Astrocyte (in vitro differentiated cells and primary cell): Measurements from ENCODE around the gene SORL1. TPM values are rescaled to one million over a fixed set of nuclear protein-coding genes. Genes with fewer than 3 reads are reported as not detected.

Source experiments
- DNase-seq: peaks from one replicate; pipeline ENCODE4 v3.0.0-alpha.2; 2010; ENCODE audit warnings: low read depth
- FAIRE-seq: peaks from 2 replicates; lab custom pipeline; 2011; peaks lifted over from hg19 to GRCh38; lab: Jason Lieb, UNC
- H2AFZ ChIP-seq: 2 replicates; pipeline ENCODE4 v1.6.0; 2012; ENCODE audit warnings: low read depth, low read length, inconsistent platforms
- H3K27ac ChIP-seq: 2 replicates; pipeline ENCODE4 v1.5.1; 2011; ENCODE audit warnings: low read depth, low read length, inconsistent platforms
- H3K27me3 ChIP-seq: 2 replicates; pipeline ENCODE4 v1.6.0; 2011; ENCODE audit warnings: low read length, inconsistent platforms; ENCODE audit not compliant: insufficient read depth
- H3K36me3 ChIP-seq: 2 replicates; pipeline ENCODE4 v1.5.1; 2011; ENCODE audit warnings: low read length, inconsistent platforms; ENCODE audit not compliant: insufficient read depth
- H3K4me1 ChIP-seq: 2 replicates; pipeline ENCODE4 v1.5.1; 2011; ENCODE audit warnings: low read length, inconsistent platforms; ENCODE audit not compliant: insufficient read depth
- H3K4me2 ChIP-seq: 2 replicates; pipeline ENCODE4 v1.6.0; 2012; ENCODE audit warnings: low read length, inconsistent platforms
- H3K4me3 ChIP-seq: 2 replicates; pipeline ENCODE4 v1.5.1; 2011; ENCODE audit warnings: low read depth, mild to moderate bottlenecking, low read length, inconsistent platforms; ENCODE audit not compliant: insufficient read depth
- H3K79me2 ChIP-seq: 2 replicates; pipeline ENCODE4 v1.6.0; 2012; ENCODE audit warnings: mild to moderate bottlenecking, low read length, inconsistent platforms; ENCODE audit not compliant: insufficient read depth
- H3K9ac ChIP-seq: 2 replicates; pipeline ENCODE4 v1.6.0; 2012; ENCODE audit warnings: mild to moderate bottlenecking, low read length, inconsistent platforms
- H3K9me3 ChIP-seq: 2 replicates; pipeline ENCODE4 v1.5.1; 2012; ENCODE audit warnings: low read depth, mild to moderate bottlenecking, low read length, inconsistent platforms; ENCODE audit not compliant: insufficient read depth
- H4K20me1 ChIP-seq: 2 replicates; pipeline ENCODE4 v1.6.0; 2012; ENCODE audit warnings: low read length, inconsistent platforms; ENCODE audit not compliant: insufficient read depth
- H3K27ac Mint-ChIP-seq: one replicate; pipeline ENCODE4 v1.8.0; 2021; ENCODE audit warnings: mild to moderate bottlenecking, mixed read lengths; ENCODE audit not compliant: unreplicated experiment
- H3K27me3 Mint-ChIP-seq: one replicate; pipeline ENCODE4 v1.8.0; 2021; ENCODE audit warnings: low read depth, mixed read lengths; ENCODE audit not compliant: unreplicated experiment
- H3K36me3 Mint-ChIP-seq: one replicate; pipeline ENCODE4 v1.8.0; 2021; ENCODE audit warnings: low read depth, mixed read lengths; ENCODE audit not compliant: unreplicated experiment
- H3K4me1 Mint-ChIP-seq: one replicate; pipeline ENCODE4 v1.8.0; 2021; ENCODE audit warnings: low read depth, mixed read lengths; ENCODE audit not compliant: unreplicated experiment
- H3K4me3 Mint-ChIP-seq: one replicate; pipeline ENCODE4 v1.8.0; 2021; ENCODE audit warnings: mild to moderate bottlenecking, moderate library complexity, mixed read lengths; ENCODE audit not compliant: unreplicated experiment
- H3K9me3 Mint-ChIP-seq: one replicate; pipeline ENCODE4 v1.8.0; 2021; ENCODE audit warnings: mild to moderate bottlenecking, mixed read lengths; ENCODE audit not compliant: unreplicated experiment
- EZH2 ChIP-seq: IDR thresholded peaks from 2 replicates; pipeline ENCODE4 v1.6.1; 2012; ENCODE audit warnings: mild to moderate bottlenecking, low read length, inconsistent platforms; ENCODE audit not compliant: insufficient read depth
- total RNA-seq: library from RNA; stranded (reverse); gene quantifications from 2 replicates; pipeline ENCODE4 v1.2.1, GENCODE V29; 2021
- TF ChIP-seq, protein P1 (sequence below): IDR thresholded peaks from 2 replicates; pipeline ENCODE4 v1.5.1; 2011; ENCODE audit warnings: low read depth, mild to moderate bottlenecking, inconsistent platforms, low read length, moderate library complexity; ENCODE audit not compliant: insufficient read depth

The SORL1 gene
- total RNA-seq, 1 donor from 2014 or later = 4.1 TPM

DNA sequence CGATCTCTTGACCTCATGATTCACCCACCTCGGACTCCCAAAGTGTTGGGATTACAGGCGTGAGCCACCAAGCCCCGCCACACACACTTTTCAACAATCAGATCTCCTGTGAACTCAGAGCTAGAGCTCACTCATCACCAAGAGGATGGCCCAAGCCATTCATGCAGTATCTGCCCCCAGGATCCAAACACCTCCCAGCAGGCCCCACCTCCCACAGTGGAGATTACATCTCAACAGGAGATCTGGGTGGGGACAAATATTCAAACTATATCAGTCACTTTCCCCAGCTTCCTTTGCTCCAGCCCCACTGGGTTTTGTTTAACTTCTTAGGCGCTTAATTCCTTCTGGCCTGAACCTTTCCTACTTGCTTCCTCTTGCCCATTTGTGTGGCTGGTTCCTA is 26.3 kb upstream of the SORL1 start:
- no peak overlapping the region for H3K4me2 ChIP-seq
- H4K20me1 ChIP-seq = no peaks in the 10 kb centered on the region
- H2AFZ ChIP-seq = no peak overlapping the region
- H3K9me3 Mint-ChIP-seq = peaks cover 8% of the 10 kb centered on the region
- H3K4me1 ChIP-seq = no peaks in the 10 kb centered on the region
- no peak overlapping the region for H3K27ac Mint-ChIP-seq
- DNase-seq = no peak
- H3K27me3 ChIP-seq = peaks cover 26% of the 10 kb centered on the region
- FAIRE-seq = no peak
- H3K9me3 ChIP-seq = no peaks in the 10 kb centered on the region
- TF ChIP-seq EZH2 = no peak
- TF ChIP-seq, protein P1, sequence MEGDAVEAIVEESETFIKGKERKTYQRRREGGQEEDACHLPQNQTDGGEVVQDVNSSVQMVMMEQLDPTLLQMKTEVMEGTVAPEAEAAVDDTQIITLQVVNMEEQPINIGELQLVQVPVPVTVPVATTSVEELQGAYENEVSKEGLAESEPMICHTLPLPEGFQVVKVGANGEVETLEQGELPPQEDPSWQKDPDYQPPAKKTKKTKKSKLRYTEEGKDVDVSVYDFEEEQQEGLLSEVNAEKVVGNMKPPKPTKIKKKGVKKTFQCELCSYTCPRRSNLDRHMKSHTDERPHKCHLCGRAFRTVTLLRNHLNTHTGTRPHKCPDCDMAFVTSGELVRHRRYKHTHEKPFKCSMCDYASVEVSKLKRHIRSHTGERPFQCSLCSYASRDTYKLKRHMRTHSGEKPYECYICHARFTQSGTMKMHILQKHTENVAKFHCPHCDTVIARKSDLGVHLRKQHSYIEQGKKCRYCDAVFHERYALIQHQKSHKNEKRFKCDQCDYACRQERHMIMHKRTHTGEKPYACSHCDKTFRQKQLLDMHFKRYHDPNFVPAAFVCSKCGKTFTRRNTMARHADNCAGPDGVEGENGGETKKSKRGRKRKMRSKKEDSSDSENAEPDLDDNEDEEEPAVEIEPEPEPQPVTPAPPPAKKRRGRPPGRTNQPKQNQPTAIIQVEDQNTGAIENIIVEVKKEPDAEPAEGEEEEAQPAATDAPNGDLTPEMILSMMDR = no peak
- no peak overlapping the region for H3K4me3 Mint-ChIP-seq
- no peak overlapping the region for H3K27ac ChIP-seq
- H3K79me2 ChIP-seq = no peaks in the 10 kb centered on the region
- H3K9ac ChIP-seq = no peak overlapping the region
- no peaks in the 10 kb centered on the region for H3K36me3 ChIP-seq
- peaks cover 33% of the 10 kb centered on the region for H3K27me3 Mint-ChIP-seq
- no peak overlapping the region for H3K4me3 ChIP-seq
- no peaks in the 10 kb centered on the region for H3K4me1 Mint-ChIP-seq
- H3K36me3 Mint-ChIP-seq = no peaks in the 10 kb centered on the region

DNA sequence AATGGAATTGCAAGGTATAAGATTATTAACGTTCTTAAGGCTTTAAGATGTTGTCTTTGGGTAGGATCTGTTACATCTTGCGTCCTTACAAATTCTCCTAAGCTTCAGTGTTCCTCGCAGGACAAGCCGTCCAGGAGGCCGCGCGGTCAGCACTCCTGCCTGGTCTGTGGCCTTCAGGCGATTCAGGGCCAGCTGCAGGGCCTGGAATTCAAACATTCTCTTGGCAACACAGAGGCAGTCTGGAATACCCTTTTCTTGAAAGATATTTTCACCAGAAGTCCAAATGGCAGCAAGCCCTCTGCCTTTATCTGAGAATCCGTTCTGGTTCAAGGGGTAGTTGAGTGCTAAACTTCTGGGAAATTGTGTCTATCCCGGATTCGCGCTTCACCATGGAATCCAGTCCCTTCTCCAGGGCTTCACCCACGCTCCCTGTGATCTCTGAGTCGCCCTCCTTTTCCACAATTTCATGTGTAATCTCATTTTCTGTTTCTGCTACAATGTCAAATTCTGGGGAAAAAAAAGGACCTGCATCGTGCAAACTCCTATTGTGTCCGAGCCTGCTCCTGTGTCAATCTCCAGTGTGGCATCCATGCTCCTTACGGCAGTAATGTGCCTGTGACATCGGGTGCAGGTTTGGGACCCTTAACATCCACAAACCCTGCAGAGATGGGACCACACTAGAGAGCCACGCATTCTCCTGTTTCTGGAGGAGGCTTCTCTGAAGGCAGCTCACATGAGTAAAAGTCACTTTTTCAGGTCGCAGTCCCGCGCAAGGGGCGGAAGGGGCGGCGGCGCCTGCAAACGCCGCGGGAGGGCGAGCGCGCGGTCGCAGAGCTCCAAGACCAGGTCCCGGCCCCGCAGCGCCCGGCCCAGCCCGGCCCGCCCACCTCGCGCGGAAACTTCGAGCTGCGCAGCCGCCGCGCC is 25.4 kb upstream of the SORL1 start:
- H3K4me1 ChIP-seq = no peaks in the 10 kb centered on the region
- Mint-ChIP-seq H3K4me1 (no peaks in the 10 kb centered on the region), H3K9me3 (peaks cover 8% of the 10 kb centered on the region), H3K4me3 (peak overlapping the region; percentile 58), H3K27me3 (peaks cover 40% of the 10 kb centered on the region), H3K27ac (no peak overlapping the region), H3K36me3 (no peaks in the 10 kb centered on the region)
- no peaks in the 10 kb centered on the region for H4K20me1 ChIP-seq
- peak overlapping the region; percentile 76 for H3K4me2 ChIP-seq
- H3K36me3 ChIP-seq = no peaks in the 10 kb centered on the region
- peaks cover 23% of the 10 kb centered on the region for H3K27me3 ChIP-seq
- TF ChIP-seq, protein P1 = no peak
- TF ChIP-seq EZH2 = peak; percentile 55
- H3K79me2 ChIP-seq = no peaks in the 10 kb centered on the region
- no peak overlapping the region for H3K27ac ChIP-seq
- no peak overlapping the region for H3K4me3 ChIP-seq
- DNase-seq = no peak
- FAIRE-seq = no peak
- H2AFZ ChIP-seq = peak overlapping the region; percentile 45
- H3K9ac ChIP-seq = no peak overlapping the region
- H3K9me3 ChIP-seq = no peaks in the 10 kb centered on the region

DNA sequence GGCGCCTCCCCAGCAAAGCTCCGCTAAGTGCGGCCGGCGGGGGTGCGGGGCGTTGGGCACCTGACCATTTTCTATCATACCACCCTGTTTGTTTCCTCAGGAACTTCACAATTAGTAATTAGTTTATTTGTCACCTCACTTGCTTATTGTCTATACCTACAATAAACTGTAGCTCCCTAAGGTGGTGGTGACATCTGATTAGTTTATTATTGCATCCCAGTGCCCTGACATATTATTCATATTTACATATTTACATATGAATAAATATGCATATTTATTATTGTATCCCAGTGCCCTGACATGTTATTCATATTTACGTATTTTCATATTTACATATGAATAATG is 24.7 kb upstream of the SORL1 start:
- H3K27ac Mint-ChIP-seq = no peak overlapping the region
- Histone ChIP-seq H3K9ac (no peak overlapping the region), H3K4me3 (no peak overlapping the region), H2AFZ (peak overlapping the region; percentile 29), H3K36me3 (no peaks in the 10 kb centered on the region), H3K4me1 (no peaks in the 10 kb centered on the region), H3K27ac (no peak overlapping the region), H3K4me2 (peak overlapping the region; percentile 76), H3K9me3 (no peaks in the 10 kb centered on the region), H4K20me1 (no peaks in the 10 kb centered on the region), H3K79me2 (no peaks in the 10 kb centered on the region), H3K27me3 (peaks cover 23% of the 10 kb centered on the region)
- no peak for DNase-seq
- H3K4me1 Mint-ChIP-seq = no peaks in the 10 kb centered on the region
- FAIRE-seq = no peak
- H3K4me3 Mint-ChIP-seq = no peak overlapping the region
- H3K36me3 Mint-ChIP-seq = no peaks in the 10 kb centered on the region
- TF ChIP-seq EZH2 = no peak
- TF ChIP-seq, protein P1 = no peak
- H3K9me3 Mint-ChIP-seq = peaks cover 8% of the 10 kb centered on the region
- peaks cover 40% of the 10 kb centered on the region for H3K27me3 Mint-ChIP-seq
